ENCODE results near the gene MAST2. TPM values are rescaled to one million over a fixed set of nuclear protein-coding genes. Genes with fewer than 3 reads are reported as not detected.

MAST2 gene
- total RNA-seq, 1 donor from 2014 or later: 38.1 TPM

DNA sequence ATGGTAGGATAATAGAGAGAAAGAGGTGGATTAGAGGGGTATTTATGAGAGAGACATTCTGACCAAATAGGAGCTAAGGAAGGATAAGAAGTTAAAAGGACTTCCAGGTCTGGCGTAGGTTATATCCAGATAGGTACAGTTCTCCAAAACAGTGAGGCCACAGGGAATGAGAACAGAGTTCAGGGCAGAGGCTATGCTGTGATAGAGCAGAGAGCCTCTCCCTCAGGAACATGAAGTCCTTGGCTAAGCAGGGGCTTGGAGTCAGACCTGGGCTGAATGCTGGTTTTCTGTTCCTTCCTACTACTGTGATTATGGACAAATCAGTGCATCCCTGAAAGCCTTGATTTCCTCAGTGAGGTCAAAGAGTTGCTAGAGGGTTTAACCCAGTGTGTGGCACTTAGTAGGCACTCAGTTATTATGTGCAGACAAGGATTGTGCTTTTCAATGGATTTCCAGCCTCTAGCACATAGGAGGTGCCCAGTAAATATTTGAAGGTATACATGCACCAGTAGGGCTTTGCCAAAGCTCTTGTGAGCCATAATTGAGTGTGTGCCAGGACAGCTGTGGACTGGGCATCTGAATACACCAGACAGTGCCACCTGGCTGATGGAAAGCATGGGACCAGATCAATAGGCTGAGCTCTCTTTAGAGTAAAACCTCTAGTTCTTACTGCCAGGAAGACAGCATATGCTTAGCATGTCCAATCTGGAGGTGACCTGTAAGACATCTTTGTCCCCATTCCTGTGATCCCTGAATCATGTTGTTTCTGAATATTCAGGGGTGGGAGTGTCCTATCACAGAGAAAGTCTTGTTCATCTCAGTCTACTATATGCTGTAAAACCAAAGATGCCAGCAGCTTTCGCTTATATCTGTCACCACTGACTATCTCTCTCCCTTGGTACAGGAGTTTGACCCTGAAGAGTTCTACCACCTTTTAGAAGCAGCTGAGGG, 217.9 kb downstream of the MAST2 start:
- Mint-ChIP-seq H3K9me3 (no peaks in the 10 kb centered on the region), H3K36me3 (peaks cover 8% of the 10 kb centered on the region), H3K27me3 (no peaks in the 10 kb centered on the region), H3K27ac (no peak overlapping the region), H3K4me3 (no peak overlapping the region), H3K4me1 (ENCODE audit: unreplicated experiment) (no peaks in the 10 kb centered on the region)
- no peak for DNase-seq (ENCODE audit: extremely low spot score, unreplicated experiment)
- TF ChIP-seq, protein P1, sequence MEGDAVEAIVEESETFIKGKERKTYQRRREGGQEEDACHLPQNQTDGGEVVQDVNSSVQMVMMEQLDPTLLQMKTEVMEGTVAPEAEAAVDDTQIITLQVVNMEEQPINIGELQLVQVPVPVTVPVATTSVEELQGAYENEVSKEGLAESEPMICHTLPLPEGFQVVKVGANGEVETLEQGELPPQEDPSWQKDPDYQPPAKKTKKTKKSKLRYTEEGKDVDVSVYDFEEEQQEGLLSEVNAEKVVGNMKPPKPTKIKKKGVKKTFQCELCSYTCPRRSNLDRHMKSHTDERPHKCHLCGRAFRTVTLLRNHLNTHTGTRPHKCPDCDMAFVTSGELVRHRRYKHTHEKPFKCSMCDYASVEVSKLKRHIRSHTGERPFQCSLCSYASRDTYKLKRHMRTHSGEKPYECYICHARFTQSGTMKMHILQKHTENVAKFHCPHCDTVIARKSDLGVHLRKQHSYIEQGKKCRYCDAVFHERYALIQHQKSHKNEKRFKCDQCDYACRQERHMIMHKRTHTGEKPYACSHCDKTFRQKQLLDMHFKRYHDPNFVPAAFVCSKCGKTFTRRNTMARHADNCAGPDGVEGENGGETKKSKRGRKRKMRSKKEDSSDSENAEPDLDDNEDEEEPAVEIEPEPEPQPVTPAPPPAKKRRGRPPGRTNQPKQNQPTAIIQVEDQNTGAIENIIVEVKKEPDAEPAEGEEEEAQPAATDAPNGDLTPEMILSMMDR (conservative IDR thresholded peaks at IDR 0.05): no peak

DNA sequence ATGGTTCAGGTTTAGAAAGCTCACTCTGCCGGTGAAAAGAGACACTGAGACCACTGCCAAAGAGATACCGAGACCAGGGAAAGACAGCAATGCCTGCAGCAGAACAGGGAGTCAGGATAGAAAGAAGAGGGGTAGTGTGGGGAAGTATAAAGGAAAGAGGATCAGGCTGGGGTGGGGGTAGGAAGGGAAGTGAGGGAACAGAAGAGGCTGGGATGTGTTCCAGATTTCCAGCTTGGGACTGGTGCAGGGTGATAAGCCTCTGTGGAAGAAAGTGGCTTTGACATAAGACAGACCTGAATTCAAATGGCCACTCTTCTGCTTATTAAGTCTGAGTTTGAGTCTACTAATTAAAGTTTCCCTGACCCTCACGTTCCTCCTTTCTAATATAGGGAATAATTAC, 223.1 kb downstream of the MAST2 start:
- peaks cover 8% of the 10 kb centered on the region for H3K36me3 Mint-ChIP-seq
- DNase-seq (ENCODE audit: extremely low spot score, unreplicated experiment): no peak
- TF ChIP-seq, protein P1 (conservative IDR thresholded peaks at IDR 0.05): no peak
- H3K4me1 Mint-ChIP-seq (ENCODE audit: unreplicated experiment): no peaks in the 10 kb centered on the region
- H3K27me3 Mint-ChIP-seq: no peaks in the 10 kb centered on the region
- no peaks in the 10 kb centered on the region for H3K9me3 Mint-ChIP-seq
- no peak overlapping the region for H3K4me3 Mint-ChIP-seq
- H3K27ac Mint-ChIP-seq: no peak overlapping the region

DNA sequence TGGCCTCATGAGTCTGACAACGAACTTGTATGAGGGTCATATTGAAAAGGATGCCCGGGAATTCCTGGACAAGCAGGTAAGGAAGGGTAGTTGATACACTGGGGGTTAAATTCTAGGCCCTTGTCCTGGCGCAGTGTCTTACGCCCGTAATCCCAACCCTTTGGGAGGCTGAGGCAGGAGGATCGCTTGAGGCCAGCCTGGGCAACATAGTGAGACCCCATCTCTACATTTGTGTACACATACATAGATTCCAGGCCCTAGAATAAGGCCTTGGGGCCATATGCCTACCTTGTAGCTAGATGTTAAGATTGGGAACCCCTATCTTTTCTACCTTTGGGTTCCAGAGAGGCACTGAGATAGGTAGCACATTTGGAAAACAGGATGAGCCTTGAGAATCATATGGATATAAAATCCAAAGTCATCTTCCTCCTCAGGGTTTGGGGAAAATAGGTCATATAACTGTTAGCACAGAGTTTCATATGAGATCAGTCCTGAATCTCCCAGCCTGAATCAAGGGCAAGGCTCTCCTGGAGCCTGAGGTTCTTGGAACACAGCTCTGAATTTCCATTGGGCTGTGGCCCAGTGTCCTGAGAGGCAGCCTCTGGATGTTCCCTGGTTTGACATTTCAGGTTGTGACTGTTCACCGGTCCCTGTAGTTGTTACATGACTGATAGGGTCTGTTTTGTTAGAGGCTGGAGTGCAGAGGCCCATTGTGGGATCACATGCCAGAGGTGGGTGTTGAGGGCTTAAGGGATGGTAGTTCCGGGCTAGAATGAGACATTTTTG, 224.6 kb downstream of the MAST2 start:
- Mint-ChIP-seq H3K27ac (no peak overlapping the region), H3K36me3 (peaks cover 8% of the 10 kb centered on the region), H3K4me3 (no peak overlapping the region), H3K9me3 (no peaks in the 10 kb centered on the region), H3K4me1 (ENCODE audit: unreplicated experiment) (no peaks in the 10 kb centered on the region), H3K27me3 (no peaks in the 10 kb centered on the region)
- no peak for DNase-seq (ENCODE audit: extremely low spot score, unreplicated experiment)
- TF ChIP-seq, protein P1 (conservative IDR thresholded peaks at IDR 0.05): no peak

DNA sequence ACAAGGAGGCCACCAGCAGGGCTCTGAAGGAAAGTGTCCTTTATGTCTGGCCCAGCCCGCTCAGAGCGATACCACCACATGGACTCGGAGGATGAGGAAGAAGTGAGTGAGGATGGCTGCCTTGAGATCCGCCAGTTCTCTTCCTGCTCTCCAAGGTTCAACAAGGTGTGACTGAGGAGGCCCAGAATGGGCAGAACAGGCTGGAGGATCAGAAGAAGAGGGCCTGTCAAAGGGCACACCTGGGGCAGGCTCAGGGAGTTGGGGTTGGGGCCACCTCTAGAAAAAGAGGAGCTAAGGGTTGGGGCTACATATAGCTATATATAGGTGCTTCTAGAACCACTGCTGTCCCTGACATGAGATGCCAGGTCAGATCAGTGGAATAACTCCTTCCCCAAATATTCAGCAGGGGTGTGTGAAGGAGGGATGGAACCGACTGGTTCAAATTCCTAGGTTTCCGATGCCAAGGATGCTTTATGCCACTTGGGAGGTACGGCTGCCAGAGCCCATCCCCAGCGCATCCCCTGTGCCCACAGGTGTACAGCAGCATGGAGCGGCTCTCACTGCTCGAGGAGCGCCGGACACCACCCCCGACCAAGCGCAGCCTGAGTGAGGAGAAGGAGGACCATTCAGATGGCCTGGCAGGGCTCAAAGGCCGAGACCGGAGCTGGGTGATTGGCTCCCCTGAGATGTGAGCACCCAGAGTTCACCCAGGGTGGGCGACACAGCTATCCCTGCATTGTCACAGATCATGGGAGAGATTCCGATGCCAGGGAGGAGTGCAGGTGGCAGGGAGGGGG, 226.9 kb downstream of the MAST2 start:
- TF ChIP-seq, protein P1 (conservative IDR thresholded peaks at IDR 0.05): no peak
- Mint-ChIP-seq H3K27me3 (no peaks in the 10 kb centered on the region), H3K36me3 (no peaks in the 10 kb centered on the region), H3K4me3 (no peak overlapping the region), H3K27ac (no peak overlapping the region), H3K9me3 (no peaks in the 10 kb centered on the region), H3K4me1 (ENCODE audit: unreplicated experiment) (no peaks in the 10 kb centered on the region)
- no peak for DNase-seq (ENCODE audit: extremely low spot score, unreplicated experiment)
